Measurements from ENCODE around the gene SHD. TPM values are rescaled to one million over a fixed set of nuclear protein-coding genes. Genes with fewer than 3 reads are reported as not detected.

SHD gene
- total and polyA plus RNA-seq, 9 of the 15 experiments (the other 6 are each of a cell fraction or from before 2014, with no cell fraction given), result 0.05 to 0.62 (median 0.15) TPM; not detected in 5

- TF ChIP-seq LEF1 (IDR thresholded peaks at IDR 0.05), result peak; percentile 86
- peak; percentile 79 for TF ChIP-seq PML (IDR thresholded peaks at IDR 0.05; ENCODE audit: low read length)
- 0 out of 2 replicates have a peak, but pooled peaks have one; percentile 65 for TF ChIP-seq TRIM28 (IDR thresholded peaks at IDR 0.05)
- TF ChIP-seq SPI1 (IDR thresholded peaks at IDR 0.05; ENCODE audit: borderline replicate concordance, low read depth, low read length), result peak; percentile 67; the same call in 1 of the 2 replicates
- TF ChIP-seq NFRKB (IDR thresholded peaks at IDR 0.05; ENCODE audit: low read depth), result peak; percentile 93
- TF ChIP-seq FOXK2 (conservative IDR thresholded peaks at IDR 0.05 in 1 of 2, IDR thresholded peaks at IDR 0.05 in 1 of 2; ENCODE audit: low read depth in 2 of 2), result peak; percentile 83 to 85
- peak; percentile 72 for TF ChIP-seq POLR2B (IDR thresholded peaks at IDR 0.05; ENCODE audit: low read depth, partially characterized antibody)
- peak; percentile 76; the same call in 1 of the 2 replicates for TF ChIP-seq TCF7 (IDR thresholded peaks at IDR 0.05; ENCODE audit: borderline replicate concordance)
- peak; percentile 92 for TF ChIP-seq ATF7 (IDR thresholded peaks at IDR 0.05)
- TF ChIP-seq U2AF1 (optimal IDR thresholded peaks at IDR 0.05; ENCODE audit: low read depth, low read length), result no peak
- no peak for TF ChIP-seq NFIX (CRISPR knock-in tag; IDR thresholded peaks at IDR 0.05; ENCODE audit: low read depth)
- peak; percentile 61; the same call in 1 of the 2 replicates for TF ChIP-seq USF1 (CRISPR knock-in tag; IDR thresholded peaks at IDR 0.05)
- peak; percentile 68; the same call in 1 of the 2 replicates for TF ChIP-seq CEBPZ (IDR thresholded peaks at IDR 0.05; ENCODE audit: borderline replicate concordance, low read depth, low read length)
- TF ChIP-seq ZBTB40 (IDR thresholded peaks at IDR 0.05), result peak; percentile 100
- no peak for TF ChIP-seq ZBTB40 (CRISPR knock-in tag; IDR thresholded peaks at IDR 0.05)
Measured at GRCh38 chr19:4246767-4247593, 32.1 kb upstream of the SHD start, which contains the start of gene YJU2 (continued).
